Neutrophil (primary cell): ENCODE data around the gene IPCEF1.

Experiments
- H3K27ac ChIP-seq: fragments of 200-600 bp; sonication (generic); 2 replicates; pipeline ENCODE4 v1.5.1; 2016; ENCODE audit warnings: mild to moderate bottlenecking, moderate library complexity
- H3K27me3 ChIP-seq: fragments of 200-600 bp; sonication (generic); 2 replicates; pipeline ENCODE4 v1.6.0; 2016; ENCODE audit warnings: mild to moderate bottlenecking
- H3K36me3 ChIP-seq: fragments of 200-600 bp; sonication (generic); 2 replicates; pipeline ENCODE4 v1.5.1; 2017
- H3K4me1 ChIP-seq, 2 experiments: fragments of 200-600 bp in 1 of 2; sonication (generic) in 1 of 2; 1 replicate in 1 of 2; 2 replicates in 1 of 2; pipeline versions ENCODE4 v1.5.1 to v1.6.1; 2013 to 2016; ENCODE audit warnings: low read depth in 1 of 2, low read length in 1 of 2, mild to moderate bottlenecking in 1 of 2, moderate library complexity in 1 of 2; ENCODE audit not compliant: control insufficient read depth in 1 of 2, insufficient read depth in 1 of 2
- H3K4me3 ChIP-seq, 2 experiments: fragments of 200-600 bp in 1 of 2; sonication (generic) in 1 of 2; 1 replicate in 1 of 2; 2 replicates in 1 of 2; pipeline ENCODE4 v1.5.1; 2013 to 2016; ENCODE audit warnings: low read depth in 1 of 2, low read length in 1 of 2, mild to moderate bottlenecking in 1 of 2, moderate library complexity in 1 of 2
- H3K9me3 ChIP-seq: fragments of 200-600 bp; sonication (generic); 2 replicates; pipeline ENCODE4 v1.5.1; 2016
- TF ChIP-seq, protein P1 (sequence below): fragments of 200-600 bp; sonication (generic); IDR thresholded peaks from 2 replicates; pipeline ENCODE4 v1.5.1; 2016; ENCODE audit warnings: antibody characterized with exemption

Gene IPCEF1

DNA sequence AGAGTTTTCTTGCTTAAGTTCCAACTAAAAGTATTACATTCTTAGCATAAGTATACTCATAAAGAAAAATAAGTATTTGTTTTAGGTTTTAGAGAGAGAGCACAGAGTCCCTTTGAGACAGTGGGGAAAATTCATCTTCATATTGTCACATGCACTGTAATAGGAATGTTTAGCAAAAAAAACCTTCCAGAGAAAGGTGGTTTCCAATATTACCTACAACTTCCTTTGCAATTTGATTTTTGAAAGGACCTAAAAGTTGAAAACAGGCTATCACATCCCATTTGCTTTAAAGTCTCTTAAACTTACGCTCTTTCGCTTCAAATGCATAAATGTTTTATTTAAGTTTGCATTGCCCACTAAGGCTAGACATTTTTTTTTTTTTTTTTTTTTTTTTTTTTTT lies 231.2 kb downstream of the IPCEF1 start:
- TF ChIP-seq, protein P1, sequence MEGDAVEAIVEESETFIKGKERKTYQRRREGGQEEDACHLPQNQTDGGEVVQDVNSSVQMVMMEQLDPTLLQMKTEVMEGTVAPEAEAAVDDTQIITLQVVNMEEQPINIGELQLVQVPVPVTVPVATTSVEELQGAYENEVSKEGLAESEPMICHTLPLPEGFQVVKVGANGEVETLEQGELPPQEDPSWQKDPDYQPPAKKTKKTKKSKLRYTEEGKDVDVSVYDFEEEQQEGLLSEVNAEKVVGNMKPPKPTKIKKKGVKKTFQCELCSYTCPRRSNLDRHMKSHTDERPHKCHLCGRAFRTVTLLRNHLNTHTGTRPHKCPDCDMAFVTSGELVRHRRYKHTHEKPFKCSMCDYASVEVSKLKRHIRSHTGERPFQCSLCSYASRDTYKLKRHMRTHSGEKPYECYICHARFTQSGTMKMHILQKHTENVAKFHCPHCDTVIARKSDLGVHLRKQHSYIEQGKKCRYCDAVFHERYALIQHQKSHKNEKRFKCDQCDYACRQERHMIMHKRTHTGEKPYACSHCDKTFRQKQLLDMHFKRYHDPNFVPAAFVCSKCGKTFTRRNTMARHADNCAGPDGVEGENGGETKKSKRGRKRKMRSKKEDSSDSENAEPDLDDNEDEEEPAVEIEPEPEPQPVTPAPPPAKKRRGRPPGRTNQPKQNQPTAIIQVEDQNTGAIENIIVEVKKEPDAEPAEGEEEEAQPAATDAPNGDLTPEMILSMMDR = no peak
- H3K4me1 ChIP-seq = peaks cover 6 to 7% of the 10 kb centered on the region in 2 experiments
- no peaks in the 10 kb centered on the region for H3K27me3 ChIP-seq
- no peak overlapping the region for H3K4me3 ChIP-seq
- H3K27ac ChIP-seq = no peak overlapping the region
- no peaks in the 10 kb centered on the region for H3K36me3 ChIP-seq
- H3K9me3 ChIP-seq = no peaks in the 10 kb centered on the region

DNA sequence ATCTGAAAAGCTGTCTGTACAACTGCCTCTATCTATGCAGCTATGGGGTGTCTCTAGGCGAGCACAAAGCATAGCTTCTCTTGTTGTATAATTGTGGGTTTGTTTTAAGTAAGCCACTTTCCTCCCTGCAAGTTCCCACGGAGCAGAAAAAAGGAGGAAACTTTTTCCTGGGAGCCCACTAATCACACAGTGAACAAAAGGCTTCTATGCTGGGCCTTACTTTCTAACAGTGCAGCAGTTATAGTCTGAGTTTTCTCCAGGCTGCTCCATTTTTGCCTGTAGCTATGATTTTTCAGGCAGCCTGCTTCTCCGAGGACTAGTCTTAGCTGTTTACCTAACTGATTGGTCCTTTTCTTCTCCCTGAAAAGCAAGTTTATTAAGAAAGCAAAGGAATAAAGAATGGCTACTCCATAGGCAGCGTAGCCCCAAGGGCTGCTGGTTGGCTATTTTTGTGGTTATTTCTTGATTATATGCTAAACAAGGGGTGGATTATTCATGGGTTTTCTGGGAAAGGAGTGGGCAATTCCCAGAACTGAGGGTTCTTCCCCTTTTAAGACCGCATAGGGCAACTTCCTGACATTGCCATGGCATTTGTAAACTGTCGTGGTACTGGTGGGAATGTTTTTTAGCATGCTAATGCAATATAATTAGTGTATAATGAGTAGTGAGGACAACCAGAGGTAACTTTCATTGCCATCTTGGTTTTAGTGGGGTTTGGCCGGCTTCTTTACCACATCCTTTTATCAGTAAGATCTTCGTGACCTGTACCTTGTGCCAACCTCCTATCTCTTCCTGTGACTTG lies 233.2 kb downstream of the IPCEF1 start:
- Histone ChIP-seq H3K9me3 (no peaks in the 10 kb centered on the region), H3K27ac (no peak overlapping the region), H3K27me3 (no peaks in the 10 kb centered on the region), H3K36me3 (no peaks in the 10 kb centered on the region), H3K4me3 (no peak overlapping the region), H3K4me1 (peaks cover 6 to 7% of the 10 kb centered on the region in 2 experiments)
- TF ChIP-seq, protein P1 = no peak

DNA sequence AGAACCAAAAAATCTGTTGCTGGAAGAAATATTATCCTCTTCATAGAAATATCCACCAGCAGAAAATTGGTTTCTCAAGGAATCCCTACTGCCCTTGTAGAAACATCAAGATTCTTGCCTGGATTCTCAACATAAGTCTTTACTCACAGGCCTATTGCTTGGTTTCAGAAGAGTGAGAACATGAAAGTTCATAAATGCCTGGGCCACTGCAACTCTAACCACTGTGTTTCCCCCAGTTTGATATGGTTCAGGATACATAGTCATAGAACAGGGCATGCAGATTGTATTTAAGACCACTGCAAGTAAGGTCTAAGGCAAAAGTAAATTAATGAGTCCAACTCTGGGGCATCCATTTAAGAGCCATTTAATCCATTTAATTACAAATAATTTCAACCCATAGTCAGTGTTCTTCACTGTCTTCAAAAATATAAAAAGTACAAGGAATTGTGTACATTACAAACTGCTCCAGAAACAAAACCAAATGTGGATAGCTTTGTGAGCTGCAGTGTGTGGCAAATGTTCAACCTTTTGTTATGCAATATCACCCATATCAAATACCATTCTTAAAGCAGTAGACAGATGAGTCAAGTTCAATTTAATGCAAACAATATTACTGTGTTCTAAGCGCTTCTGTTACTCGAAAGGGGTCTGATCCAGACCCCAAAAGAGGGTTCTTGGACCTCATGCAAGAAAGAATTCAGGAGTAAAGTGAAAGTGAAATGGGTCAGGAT lies 234.2 kb downstream of the IPCEF1 start:
- Histone ChIP-seq H3K9me3 (no peaks in the 10 kb centered on the region), H3K27ac (no peak overlapping the region), H3K4me1 (peaks cover 6 to 7% of the 10 kb centered on the region in 2 experiments), H3K27me3 (no peaks in the 10 kb centered on the region), H3K4me3 (no peak overlapping the region), H3K36me3 (no peaks in the 10 kb centered on the region)
- TF ChIP-seq, protein P1 = no peak

DNA sequence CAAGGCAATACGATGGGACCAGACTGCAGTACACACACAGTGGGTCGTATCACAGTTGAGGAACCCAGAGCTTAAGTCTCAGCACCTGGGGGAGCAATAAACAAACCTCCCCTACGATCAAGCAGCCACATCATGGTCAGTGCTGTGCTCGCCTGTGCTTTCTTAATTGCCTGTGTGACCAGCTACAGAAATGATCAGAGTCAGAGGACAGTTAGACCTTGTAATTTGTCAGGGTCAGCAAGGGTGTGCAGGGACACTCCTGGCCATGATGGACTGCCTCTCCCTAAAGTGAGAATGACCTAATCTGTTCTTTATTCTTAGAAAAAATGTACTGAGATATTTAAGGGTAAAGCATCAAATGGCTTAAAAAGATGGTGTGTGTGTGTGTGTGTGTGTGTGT lies 239.1 kb downstream of the IPCEF1 start:
- no peaks in the 10 kb centered on the region for H3K36me3 ChIP-seq
- TF ChIP-seq, protein P1 = no peak
- no peaks in the 10 kb centered on the region for H3K9me3 ChIP-seq
- H3K4me1 ChIP-seq = no peaks in the 10 kb centered on the region
- no peaks in the 10 kb centered on the region for H3K27me3 ChIP-seq
- no peak overlapping the region for H3K27ac ChIP-seq
- no peak overlapping the region for H3K4me3 ChIP-seq

DNA sequence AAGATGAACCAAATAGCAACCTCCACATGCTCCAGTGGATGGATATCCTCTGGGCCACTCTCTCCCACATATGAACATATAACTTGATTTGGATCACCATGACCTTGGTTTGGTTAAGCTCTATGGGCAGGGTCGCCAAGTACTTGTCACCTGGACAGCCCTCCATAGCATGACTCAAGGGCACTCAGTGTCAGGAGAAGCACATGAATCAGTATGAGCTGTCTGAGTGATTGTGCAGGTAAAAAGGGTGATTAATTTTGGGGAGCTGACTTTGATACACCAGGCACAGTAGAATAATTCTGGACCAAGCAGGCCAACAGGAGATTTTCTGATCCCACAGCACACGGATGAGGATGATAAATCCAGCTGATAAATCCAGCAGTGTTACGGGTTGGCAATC lies 243.2 kb downstream of the IPCEF1 start:
- Histone ChIP-seq H3K36me3 (no peaks in the 10 kb centered on the region), H3K4me1 (no peaks in the 10 kb centered on the region), H3K27ac (no peak overlapping the region), H3K9me3 (no peaks in the 10 kb centered on the region), H3K27me3 (no peaks in the 10 kb centered on the region), H3K4me3 (no peak overlapping the region)
- TF ChIP-seq, protein P1 = no peak
